Endothelial cell of umbilical vein (primary cell): ENCODE measurements around the gene CRY2. TPM values are rescaled to one million over a fixed set of nuclear protein-coding genes. Genes with fewer than 3 reads are reported as not detected.

Experiments used
- BruUV-seq: library from RNA; stranded (reverse); fragments of 400-500 nt; replicated peaks from 2 replicates; lab custom pipeline; 2021; lab: Mats Ljungman, UMichigan
- CTCF ChIA-PET: fragments of 300-600, 350-600 bp; sonication (Branson Sonifier 250); formaldehyde crosslinking; loops from one replicate; lab custom pipeline; 2021; ENCODE audit warnings: antibody characterized with exemption, inconsistent platforms; lab: Charles Lee
- POLR2A ChIA-PET: fragments of 300-600, 350-600 bp; sonication (Branson Sonifier 250); formaldehyde crosslinking; loops from one replicate; lab custom pipeline; 2021; ENCODE audit warnings: antibody characterized with exemption, inconsistent platforms; lab: Charles Lee
- DNase-seq: peaks from one replicate; pipeline ENCODE4 v3.0.0-alpha.2; 2011; ENCODE audit warnings: low read depth, low spot score
- FAIRE-seq: peaks from 2 replicates; lab custom pipeline; 2011; peaks lifted over from hg19 to GRCh38; lab: Jason Lieb, UNC
- H2AFZ ChIP-seq: 2 replicates; pipeline ENCODE4 v1.6.0; 2012; ENCODE audit warnings: low read depth, low read length, control low read depth, inconsistent platforms
- H3K27ac ChIP-seq: 2 replicates; pipeline ENCODE4 v1.5.1; 2011; ENCODE audit warnings: low read depth, mild to moderate bottlenecking, control low read depth, low read length, moderate library complexity; ENCODE audit not compliant: insufficient read depth
- H3K27me3 ChIP-seq, 2 experiments: 2 replicates each; pipeline versions ENCODE4 v1.6.0 to v1.6.1; 2011; ENCODE audit warnings: low read length in 2 of 2, mixed read lengths in 1 of 2; ENCODE audit not compliant: control insufficient read depth in 2 of 2, insufficient read depth in 2 of 2
- H3K36me3 ChIP-seq, 2 experiments: 2 replicates in 1 of 2; 3 replicates in 1 of 2; pipeline ENCODE4 v1.5.1; 2011; ENCODE audit warnings: low read length in 2 of 2, mild to moderate bottlenecking in 1 of 2, moderate library complexity in 1 of 2; ENCODE audit not compliant: control insufficient read depth in 2 of 2, insufficient read depth in 2 of 2; ENCODE audit errors: extremely low read depth in 1 of 2
- H3K4me1 ChIP-seq: 3 replicates; pipeline ENCODE4 v1.5.1; 2011; ENCODE audit warnings: mild to moderate bottlenecking, low read length; ENCODE audit not compliant: control insufficient read depth, insufficient read depth; ENCODE audit errors: extremely low read depth
- H3K4me2 ChIP-seq: 2 replicates; pipeline ENCODE4 v1.6.1; 2011; ENCODE audit warnings: low read length, control low read depth, mixed read lengths; ENCODE audit not compliant: insufficient read depth
- H3K4me3 ChIP-seq, 3 experiments: fragments of 200-600 bp in 1 of 3; sonication (generic), shearing (Covaris generic) in 1 of 3; replicated peaks in 1 of 3; 2 replicates each; pipeline ENCODE4 v1.5.1; 2011 to 2016; ENCODE audit warnings: control low read depth in 3 of 3, low read length in 3 of 3, mild to moderate bottlenecking in 2 of 3, inconsistent platforms in 1 of 3, low read depth in 1 of 3, moderate library complexity in 1 of 3; ENCODE audit not compliant: insufficient read depth in 1 of 3
- H3K79me2 ChIP-seq: 2 replicates; pipeline ENCODE4 v1.6.0; 2012; ENCODE audit warnings: low read length, inconsistent platforms; ENCODE audit not compliant: control insufficient read depth, insufficient read depth
- H3K9ac ChIP-seq: replicated peaks from 2 replicates; pipeline ENCODE3; 2011; ENCODE audit warnings: low read length, control low read depth; ENCODE audit not compliant: insufficient read depth; ENCODE audit errors: extremely low read depth
- H3K9me1 ChIP-seq: replicated peaks from 3 replicates; pipeline ENCODE4 v1.6.0; 2011; ENCODE audit warnings: mild to moderate bottlenecking, low read length; ENCODE audit not compliant: control insufficient read depth, insufficient read depth; ENCODE audit errors: extremely low read depth
- H3K9me3 ChIP-seq: replicated peaks from 2 replicates; pipeline ENCODE4 v1.5.1; 2012; ENCODE audit warnings: low read length, inconsistent platforms; ENCODE audit not compliant: control insufficient read depth, insufficient read depth
- H4K20me1 ChIP-seq: replicated peaks from 2 replicates; pipeline ENCODE3; 2011; ENCODE audit warnings: mild to moderate bottlenecking, low read length; ENCODE audit not compliant: control insufficient read depth, insufficient read depth; ENCODE audit errors: extremely low read depth
- EZH2 ChIP-seq: IDR thresholded peaks from 2 replicates; pipeline ENCODE4 v1.6.1; 2012; ENCODE audit warnings: borderline replicate concordance, low read depth, mild to moderate bottlenecking, moderate library complexity, low read length, inconsistent platforms; ENCODE audit not compliant: severe bottlenecking
- FOS ChIP-seq: IDR thresholded peaks from 2 replicates; pipeline ENCODE4 v1.6.1; 2011; ENCODE audit warnings: mild to moderate bottlenecking, low read length, moderate library complexity, borderline replicate concordance; ENCODE audit not compliant: insufficient read depth
- GATA2 ChIP-seq: IDR thresholded peaks from 2 replicates; pipeline ENCODE4 v1.7.0; 2011; ENCODE audit warnings: low read depth, mild to moderate bottlenecking, moderate library complexity, mixed read lengths, low read length; ENCODE audit not compliant: insufficient read length, insufficient read depth
- JUN ChIP-seq: IDR thresholded peaks from 2 replicates; pipeline ENCODE4 v1.6.1; 2011; ENCODE audit warnings: borderline replicate concordance, low read depth; ENCODE audit not compliant: insufficient read length, insufficient read depth
- MYC ChIP-seq: IDR thresholded peaks from one replicate; pipeline ENCODE4 v1.6.1; 2011; ENCODE audit warnings: mild to moderate bottlenecking, low read depth, low read length
- POLR2A ChIP-seq: IDR thresholded peaks from 2 replicates; pipeline ENCODE4 v1.6.1; 2012; ENCODE audit warnings: low read depth, mild to moderate bottlenecking, control low read depth, low read length
- POLR2AphosphoS5 ChIP-seq: IDR thresholded peaks from 2 replicates; pipeline ENCODE4 v1.6.1; 2012; ENCODE audit warnings: low read depth, mild to moderate bottlenecking, control low read depth, low read length, moderate library complexity; ENCODE audit not compliant: insufficient read depth
- dilution Hi-C: fragments of 300-500 bp; cut with MboI; formaldehyde crosslinking; loops from one replicate; pipeline ENCODE4 v1.15.0; 2019; ENCODE audit warnings: low sequenced_read_pairs; ENCODE audit not compliant: extremely low pct_ligation_motif_present
- intact Hi-C: fragments of 100-400 bp; cut with micrococcal nuclease; formaldehyde crosslinking; loops from one replicate; pipeline ENCODE4 v1.10.0; 2022
- polyA plus RNA-seq, 4 experiments: library from polyadenylated mRNA; depleted of rRNA in 3 of 4; stranded (reverse) in 3 of 4; unstranded in 1 of 4; fragments of >200 nt; gene quantifications; 2 replicates each; pipeline versions ENCODE4 v1.2.1 to v1.2.3, GENCODE V29; 2011 to 2012; ENCODE audit warnings: missing spikeins in 1 of 4
- total RNA-seq: library from RNA; stranded (reverse); gene quantifications from 2 replicates; pipeline ENCODE4 v1.2.3, GENCODE V29; 2021
- TF ChIP-seq, protein P1 (sequence below), 2 donors: IDR thresholded peaks; 1 replicate in 1 of 2; 2 replicates in 1 of 2; pipeline ENCODE4 v1.5.1; 2011; ENCODE audit warnings: low read length in 2 of 2, mild to moderate bottlenecking in 2 of 2, moderate library complexity in 2 of 2, control low read depth in 1 of 2, inconsistent platforms in 1 of 2, low read depth in 1 of 2; ENCODE audit not compliant: insufficient read depth in 1 of 2; ENCODE audit errors: extremely low read depth in 1 of 2
- TF ChIP-seq, protein P2 (sequence below): IDR thresholded peaks from 2 replicates; pipeline ENCODE4 v1.6.1; 2011; ENCODE audit not compliant: insufficient read depth, insufficient read length

CRY2 gene
- total and polyA plus RNA-seq, 2 donors (not counting 3 experiments of a cell fraction or from before 2014, with no cell fraction given), result 7.7 to 11.7 TPM

DNA sequence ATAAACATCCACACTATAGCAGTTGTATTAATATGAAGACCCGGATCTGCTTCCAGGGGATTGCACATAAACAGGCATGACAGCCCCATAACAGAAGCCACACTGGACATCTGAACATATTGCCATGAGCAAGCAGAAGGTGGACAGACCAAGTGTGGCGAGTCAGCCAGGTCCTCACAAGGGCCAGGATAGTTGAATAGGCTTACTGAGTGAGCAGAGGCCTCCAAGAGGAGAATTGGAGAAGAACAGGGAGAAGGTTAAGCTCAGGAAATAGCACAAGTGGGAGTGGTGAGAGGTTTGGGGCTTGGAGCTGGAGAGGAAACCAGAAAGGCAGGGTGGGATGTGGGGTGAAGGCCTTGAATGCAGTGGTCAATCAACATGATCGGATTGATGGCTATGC, 31.5 kb upstream of the CRY2 start:
- CTCF ChIA-PET, result interaction anchor here (0.8 to 1.3 kb wide), 2 partner anchors 10 to 16 kb away, joined by 3 to 5 read pairs; partner anchors contain the start of gene SLC35C1
- dilution Hi-C loops, result no loop called here
- peak; percentile 18 for FAIRE-seq
- peaks cover 8 to 14% of the 10 kb centered on the region in 2 experiments for H3K36me3 ChIP-seq
- no peak overlapping the region for H3K4me3 ChIP-seq
- H3K9me1 ChIP-seq, result no peaks in the 10 kb centered on the region
- no peak overlapping the region for H3K9ac ChIP-seq
- intact Hi-C loops, result no loop called here
- no peak for TF ChIP-seq POLR2AphosphoS5
- TF ChIP-seq, protein P1, sequence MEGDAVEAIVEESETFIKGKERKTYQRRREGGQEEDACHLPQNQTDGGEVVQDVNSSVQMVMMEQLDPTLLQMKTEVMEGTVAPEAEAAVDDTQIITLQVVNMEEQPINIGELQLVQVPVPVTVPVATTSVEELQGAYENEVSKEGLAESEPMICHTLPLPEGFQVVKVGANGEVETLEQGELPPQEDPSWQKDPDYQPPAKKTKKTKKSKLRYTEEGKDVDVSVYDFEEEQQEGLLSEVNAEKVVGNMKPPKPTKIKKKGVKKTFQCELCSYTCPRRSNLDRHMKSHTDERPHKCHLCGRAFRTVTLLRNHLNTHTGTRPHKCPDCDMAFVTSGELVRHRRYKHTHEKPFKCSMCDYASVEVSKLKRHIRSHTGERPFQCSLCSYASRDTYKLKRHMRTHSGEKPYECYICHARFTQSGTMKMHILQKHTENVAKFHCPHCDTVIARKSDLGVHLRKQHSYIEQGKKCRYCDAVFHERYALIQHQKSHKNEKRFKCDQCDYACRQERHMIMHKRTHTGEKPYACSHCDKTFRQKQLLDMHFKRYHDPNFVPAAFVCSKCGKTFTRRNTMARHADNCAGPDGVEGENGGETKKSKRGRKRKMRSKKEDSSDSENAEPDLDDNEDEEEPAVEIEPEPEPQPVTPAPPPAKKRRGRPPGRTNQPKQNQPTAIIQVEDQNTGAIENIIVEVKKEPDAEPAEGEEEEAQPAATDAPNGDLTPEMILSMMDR (IDR thresholded peaks at IDR 0.05; ENCODE audit: extremely low read depth in 1 of 2, insufficient read depth in 1 of 2, low read depth in 1 of 2, low read length in 2 of 2), result no peak
- no peak for TF ChIP-seq MYC
- TF ChIP-seq JUN, result no peak
- TF ChIP-seq POLR2A, result no peak
- TF ChIP-seq GATA2, result no peak
- TF ChIP-seq EZH2, result no peak
- TF ChIP-seq, protein P2, sequence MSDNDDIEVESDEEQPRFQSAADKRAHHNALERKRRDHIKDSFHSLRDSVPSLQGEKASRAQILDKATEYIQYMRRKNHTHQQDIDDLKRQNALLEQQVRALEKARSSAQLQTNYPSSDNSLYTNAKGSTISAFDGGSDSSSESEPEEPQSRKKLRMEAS, result no peak
- no peak for TF ChIP-seq FOS
- no peaks in the 10 kb centered on the region for H3K4me1 ChIP-seq
- H3K27ac ChIP-seq, result no peak overlapping the region
- H4K20me1 ChIP-seq, result no peaks in the 10 kb centered on the region
- no peak for DNase-seq
- POLR2A ChIA-PET, result no interaction called here
- H3K9me3 ChIP-seq, result no peaks in the 10 kb centered on the region
- no peak overlapping the region for H2AFZ ChIP-seq
- no peaks in the 10 kb centered on the region for H3K27me3 ChIP-seq
- BruUV-seq, result no TSS peak
- H3K4me2 ChIP-seq, result no peak overlapping the region
- H3K79me2 ChIP-seq, result no peaks in the 10 kb centered on the region
